Stimulated activated CD4-positive, alpha-beta T cell treated with anti-CD3 and anti-CD28 coated beads, Interleukin-1b, Interleukin-23, amount 100 ng/mL, for 48 hours (primary cell): ENCODE data around the gene PRSS38.

Experiments
- DNase-seq: peaks from one replicate; pipeline ENCODE4 v3.0.0-alpha.2; 2020

PRSS38 gene

DNA sequence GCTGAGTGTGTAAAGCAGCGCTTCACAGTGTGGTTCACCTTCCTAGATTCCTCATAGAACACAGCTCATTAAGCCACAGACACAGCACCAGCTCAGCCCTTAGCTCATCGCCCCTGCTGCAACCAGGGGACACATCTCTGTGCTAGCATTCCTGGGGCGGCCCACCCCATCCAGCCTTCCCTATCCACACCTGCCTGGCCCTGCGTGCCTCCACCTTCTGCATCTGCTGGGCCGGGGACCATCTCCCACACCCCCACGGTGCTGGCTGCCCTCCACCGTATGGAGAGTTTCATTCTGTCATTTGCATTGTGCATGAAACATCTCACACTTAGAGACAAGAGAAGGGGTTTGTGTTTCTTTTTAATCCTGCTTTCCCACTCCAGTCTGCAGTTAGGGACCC lies 35.8 kb upstream of the PRSS38 start:
- DNase-seq = no peak

DNA sequence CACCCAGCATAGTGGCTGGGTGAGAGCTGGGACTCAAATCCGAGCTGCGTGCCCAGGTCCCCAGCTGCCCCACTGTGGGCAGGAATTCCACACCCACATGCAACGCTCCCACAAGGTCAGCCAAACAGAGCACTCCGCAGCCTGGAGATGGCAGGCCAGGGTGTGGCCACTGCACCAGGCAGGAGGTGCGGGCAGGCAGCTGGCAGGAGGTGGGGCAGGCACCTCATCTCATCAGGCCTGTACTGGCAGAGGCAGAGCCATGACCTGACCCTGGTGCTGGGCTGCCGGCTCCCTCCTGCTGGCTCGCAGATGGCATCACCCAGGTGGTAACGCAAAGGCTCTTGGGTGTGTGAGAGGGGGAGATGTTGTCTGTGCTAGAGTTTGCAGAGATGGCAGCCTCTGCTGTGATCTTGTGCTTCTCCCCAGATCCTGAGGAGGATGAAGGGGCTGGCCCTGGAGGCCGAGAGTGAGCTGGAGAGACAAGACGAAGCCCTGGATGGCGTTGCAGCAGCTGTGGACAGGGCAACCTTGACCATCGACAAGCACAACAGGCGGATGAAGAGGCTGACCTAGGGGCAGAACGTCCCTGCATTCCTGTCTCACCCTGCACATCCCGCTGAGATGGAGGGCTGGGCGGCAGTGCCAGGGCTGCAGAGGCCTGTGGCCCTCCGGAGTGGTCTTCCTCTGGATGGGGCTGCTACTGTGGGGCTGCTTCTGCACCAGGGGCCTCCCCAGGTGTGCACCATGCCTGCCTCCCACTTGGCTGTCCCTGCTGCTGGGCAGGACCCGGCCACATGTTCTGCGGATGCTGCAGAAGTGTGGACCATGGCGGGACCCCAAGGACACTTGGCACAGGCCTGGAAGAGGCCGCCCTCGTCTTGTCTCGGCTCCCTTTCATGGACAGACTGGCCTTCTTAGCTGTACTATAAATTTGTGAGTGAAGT lies 35.1 kb upstream of the PRSS38 start:
- DNase-seq = no peak

DNA sequence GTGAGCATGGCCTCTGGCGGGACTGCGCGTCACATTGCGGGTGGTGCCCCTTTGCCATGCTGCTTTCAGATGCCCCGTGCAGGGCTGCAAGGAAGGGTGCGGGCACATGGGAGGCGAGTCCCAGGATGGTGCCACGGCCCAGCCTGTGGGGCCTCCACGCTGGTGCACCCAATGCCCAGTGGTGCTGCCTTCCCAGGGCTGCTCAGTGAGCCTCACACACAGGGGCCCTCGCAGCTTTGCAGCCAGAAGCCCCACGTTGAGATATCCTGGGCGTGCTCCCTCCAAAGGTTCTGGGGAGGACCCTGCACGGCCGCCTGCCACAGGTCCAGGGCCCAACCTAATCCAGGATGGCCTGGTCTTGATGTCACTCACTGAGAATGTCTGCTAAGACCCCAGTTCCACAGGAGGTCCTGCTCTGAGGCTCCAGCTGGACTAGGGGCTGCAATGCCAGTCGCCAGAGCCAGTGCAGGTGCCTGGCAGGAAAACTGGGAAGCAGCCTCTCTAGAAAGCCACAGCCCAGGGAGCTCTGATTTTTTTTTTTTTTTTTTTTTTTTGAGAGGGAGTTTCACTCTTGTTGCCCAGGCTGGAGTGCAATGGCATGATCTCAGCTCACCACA lies 34.1 kb upstream of the PRSS38 start:
- no peak for DNase-seq

DNA sequence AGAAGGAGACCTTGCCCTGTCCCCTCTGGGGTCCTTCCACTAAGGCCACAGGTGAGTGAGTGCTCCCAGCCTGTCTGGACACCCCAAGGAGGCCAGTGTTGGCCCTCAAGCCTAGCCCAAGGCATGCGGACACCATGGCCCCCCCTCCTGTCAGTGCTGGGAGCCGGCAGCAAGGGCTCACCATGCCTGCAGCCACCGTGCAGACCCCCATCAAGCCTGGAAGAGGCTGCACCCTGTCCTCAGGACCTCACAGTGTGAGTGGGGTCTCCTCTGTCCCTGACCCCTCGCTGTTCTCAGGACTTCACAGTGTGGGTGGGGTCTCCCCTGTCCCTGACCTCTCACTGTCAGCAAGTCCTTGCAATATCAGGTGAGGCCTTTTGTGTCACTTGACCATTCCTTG lies 33.2 kb upstream of the PRSS38 start:
- no peak for DNase-seq

DNA sequence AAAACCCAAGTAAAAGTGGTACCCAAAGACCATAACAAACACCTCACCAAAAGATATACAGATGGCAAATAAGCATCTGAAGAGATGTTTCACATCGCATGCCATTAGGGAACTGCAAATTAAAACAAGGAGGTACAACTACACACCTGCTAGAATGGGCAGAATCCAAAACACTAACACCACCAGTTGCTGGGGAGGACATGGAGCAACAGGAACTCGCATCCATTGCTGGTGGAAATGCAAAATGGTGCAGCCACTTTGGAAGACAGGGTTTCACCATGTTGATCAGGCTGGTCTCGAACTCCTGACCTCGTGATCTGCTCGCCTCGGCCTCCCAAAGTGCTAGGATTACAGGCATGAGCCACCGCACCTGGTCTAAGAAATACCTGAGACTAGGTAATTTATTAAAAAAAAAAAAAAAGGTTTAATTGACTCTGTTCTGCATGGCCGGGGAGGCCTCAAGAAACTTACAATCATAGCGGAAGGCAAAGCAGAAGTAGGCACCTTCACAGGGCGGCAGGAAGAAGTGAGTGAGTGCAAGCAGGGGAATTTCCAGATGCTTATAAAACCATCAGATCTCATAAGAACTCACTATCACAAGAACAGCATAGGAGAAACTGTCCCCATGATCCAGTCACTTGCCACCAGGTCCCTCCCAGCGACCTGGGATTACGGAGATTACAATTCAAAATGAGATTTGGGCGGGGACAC lies 30.2 kb upstream of the PRSS38 start:
- DNase-seq = no peak

DNA sequence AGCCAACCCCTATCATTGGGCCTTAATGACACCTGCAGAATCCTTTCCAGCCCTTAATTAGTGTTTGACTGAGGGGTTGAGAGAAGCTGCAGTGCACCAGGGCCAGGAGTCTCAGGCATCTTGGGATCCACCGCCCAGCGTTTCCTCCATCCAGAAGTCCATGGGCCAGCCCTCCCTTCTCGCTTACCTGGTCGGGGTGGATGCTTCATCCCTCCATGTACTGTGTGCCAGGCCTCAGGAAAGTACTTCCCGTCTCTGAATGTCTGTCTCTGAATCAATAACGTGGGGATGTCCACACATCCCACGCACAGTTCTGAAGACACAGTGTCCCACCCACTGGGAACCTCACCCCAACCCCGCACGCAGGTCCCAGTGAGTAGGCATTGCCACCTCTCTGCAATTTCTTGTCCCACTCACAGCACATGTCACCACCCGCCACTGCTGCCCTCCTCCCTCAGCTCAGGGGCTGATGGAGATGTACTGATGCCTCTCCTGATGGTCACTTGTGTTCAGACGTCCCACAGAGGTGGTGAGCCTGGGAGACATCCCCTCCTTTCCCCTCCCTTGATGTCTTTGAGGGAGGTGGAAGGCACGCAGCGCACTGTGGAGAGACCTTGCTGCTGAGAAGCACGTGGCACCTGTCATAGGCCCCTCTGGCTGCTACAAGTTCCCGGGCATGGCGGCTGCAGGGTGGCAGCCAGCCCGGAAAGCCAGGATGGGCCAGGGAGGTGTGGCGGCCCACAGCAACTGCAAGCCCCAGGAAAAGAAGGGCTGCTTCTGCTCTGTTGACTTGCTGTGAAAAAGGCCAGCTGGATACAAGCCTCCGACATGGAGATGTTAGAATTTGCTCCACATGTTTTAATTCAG lies 29.4 kb upstream of the PRSS38 start:
- DNase-seq = no peak

DNA sequence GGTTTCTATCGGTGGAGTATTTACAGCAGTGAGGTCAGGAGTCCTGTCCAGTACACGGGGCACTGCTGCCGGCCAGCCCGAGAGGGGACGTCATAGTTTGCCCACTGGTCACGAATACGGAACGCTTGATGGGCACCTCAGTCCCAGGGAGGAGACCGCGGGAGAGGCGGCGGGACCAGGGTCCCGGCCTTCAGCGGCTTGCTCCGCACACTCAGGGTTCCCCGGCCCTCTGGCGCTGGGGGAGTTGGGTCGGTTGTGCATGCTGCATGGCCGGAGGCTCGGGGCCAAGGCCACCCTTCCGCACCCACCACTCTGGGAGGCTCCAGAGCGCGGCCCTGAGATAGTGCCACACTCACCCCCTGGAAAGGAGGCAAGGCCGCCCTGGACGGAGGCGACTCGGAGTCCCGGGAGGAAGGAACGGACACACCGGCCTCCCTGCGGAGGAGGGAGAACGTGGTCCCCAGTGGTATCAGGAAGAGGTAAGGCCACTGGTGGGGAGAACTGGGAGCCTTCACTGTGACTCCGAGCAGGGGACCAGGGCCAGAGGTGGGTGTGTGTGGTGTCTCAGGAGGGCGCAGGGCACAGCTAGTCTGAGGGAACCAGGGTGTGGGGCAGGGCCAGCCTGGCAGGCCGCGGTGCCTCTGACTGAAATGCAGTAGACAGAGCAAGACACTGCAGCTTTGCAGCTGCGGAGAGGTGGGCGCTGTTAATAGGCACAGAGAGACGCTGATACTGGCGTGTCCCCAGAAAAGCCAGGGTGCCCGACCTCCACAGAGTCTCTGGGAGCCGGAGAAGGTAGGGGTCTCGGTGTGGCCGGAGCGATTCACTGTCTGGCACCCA lies 28.6 kb upstream of the PRSS38 start:
- DNase-seq = no peak

DNA sequence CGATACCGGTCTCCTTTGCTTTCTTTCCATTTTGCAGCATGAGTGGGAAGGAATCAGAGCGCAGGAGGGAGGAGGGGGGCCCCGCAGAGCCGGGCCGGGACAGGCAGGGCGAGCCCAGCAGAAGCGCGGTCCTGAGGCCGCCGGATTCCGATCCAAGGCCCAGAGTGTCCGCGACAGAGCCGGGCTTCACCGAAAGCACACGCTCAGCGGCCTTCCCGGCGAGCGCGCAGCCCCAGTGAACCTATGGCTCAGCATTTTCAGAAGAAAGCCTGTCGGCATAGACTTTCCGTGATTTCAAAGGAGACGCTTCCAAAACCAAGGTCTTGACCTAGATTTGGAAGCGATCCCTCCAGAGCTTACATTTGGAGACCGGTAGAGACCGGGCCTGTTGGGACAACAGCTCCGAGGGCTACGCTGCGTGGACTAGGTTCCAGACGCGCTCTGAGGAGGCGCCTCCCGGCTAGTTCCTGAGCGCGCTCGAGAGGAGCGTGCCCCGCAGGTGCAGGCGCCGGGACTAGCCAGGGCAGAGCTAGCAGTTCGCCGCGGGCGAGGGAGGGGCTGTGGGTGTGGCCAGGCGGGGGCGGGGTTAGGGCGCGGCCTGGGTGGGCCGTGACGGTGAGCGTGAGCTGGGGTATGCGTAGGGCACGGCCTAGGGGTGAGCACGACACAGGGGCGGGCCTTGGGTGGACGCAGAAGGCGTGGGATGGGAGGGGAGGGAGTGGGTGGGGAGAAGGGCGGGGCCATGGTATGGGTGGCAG lies 27.8 kb upstream of the PRSS38 start:
- DNase-seq = peak; percentile 91

DNA sequence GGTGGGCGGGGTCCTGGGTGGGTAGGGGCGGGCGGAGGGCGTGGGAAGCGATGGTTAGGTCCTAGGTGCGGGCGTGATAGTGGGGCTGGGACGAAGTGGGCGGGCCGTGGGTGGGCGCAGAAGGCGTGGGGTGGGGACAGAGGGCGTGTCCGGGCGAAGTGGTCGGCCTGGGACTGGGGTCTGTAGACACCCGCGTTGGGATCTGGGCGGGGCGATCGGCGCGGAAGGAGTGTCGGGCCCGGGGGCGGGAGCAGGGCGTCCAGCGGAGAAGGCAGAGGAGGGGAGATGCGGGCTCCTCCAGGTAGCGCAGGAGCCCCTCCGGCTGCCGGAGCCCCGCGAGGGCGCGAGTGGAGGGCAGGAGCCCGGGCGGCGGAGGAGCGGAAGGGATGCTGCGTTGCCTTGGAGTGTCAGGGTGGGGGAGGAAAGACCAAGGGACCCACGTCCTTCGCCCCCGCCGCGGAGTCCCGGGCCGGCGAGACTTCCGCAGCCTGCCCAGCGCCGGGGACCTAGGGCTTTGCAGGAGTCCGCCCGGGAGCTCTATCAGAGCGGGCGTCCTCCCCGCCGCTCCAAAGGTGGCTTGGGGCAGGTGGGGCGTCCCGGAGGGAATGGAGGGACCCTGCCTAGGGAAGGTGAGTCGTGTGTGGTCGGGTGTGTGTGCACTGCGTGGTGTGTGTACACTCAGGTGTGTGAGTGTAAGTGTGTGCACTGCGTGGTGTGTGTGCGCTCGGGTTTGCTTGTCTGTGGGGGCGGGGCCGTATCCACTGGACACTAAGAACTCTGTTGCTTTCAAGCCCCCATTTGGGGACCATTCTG lies 27.0 kb upstream of the PRSS38 start:
- DNase-seq = peak; percentile 64

DNA sequence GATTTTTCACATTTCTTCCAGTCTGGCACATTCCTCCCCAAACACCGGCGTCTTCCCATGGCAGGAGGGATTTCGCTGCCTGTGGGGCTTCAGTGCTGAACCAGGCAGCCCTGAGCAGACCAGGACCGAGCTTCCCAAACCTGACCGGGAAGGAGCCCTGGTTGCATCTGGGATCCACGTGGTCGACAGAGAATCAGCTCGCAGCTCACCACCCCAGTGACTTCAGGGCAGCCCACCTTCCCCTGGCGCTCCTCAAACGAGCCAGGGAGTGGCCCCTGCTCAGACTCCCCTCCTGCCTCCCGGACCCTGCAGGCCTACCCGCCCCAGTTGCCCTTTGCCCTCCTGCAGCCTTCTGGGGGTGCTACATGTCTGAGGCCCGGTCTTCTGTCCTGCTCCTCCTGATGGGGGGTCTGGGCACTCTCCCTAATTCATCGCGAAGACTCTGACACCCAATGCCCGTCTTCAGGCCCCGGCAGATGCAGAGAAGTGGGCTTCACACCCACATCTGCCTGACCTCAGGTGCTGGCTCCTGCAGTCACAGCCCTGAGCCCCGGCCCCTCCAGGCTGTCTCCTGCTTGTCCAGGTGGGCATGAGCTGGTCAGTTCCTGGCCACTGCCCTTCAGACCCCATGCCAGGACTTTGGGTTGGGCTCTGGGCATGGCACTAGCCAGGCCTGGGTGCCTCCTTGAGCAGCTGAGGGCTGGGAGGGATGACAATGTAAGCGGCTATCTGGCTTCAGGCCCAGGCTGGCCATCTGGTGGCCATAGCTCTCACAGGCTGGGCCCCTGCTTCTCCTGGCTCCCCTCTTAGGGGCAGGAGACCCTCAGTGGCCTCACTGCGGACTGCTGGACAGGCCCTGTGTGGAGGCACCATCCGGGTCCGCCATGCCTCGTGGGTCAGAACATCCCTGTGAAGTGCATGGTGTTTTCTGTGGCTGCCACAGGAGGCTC lies 26.1 kb upstream of the PRSS38 start:
- no peak for DNase-seq

DNA sequence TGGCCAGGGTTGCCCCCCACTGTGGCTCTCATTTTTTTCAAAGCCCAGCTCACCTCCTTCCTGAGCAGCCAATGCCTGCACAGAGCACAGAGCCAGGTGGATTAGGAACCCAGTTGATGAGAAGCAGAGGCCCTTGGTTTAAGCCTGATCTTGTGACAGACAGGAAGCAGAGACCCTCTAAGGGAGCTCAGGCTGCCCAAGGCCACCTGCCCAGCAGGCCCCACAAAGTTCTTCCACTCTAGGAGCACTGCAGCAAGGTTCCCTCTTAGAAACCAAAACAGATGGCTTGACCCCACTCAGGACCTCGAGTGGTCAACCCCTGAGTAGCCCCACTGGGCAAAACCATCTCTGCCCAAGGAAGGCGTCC lies 25.5 kb upstream of the PRSS38 start:
- DNase-seq = no peak

DNA sequence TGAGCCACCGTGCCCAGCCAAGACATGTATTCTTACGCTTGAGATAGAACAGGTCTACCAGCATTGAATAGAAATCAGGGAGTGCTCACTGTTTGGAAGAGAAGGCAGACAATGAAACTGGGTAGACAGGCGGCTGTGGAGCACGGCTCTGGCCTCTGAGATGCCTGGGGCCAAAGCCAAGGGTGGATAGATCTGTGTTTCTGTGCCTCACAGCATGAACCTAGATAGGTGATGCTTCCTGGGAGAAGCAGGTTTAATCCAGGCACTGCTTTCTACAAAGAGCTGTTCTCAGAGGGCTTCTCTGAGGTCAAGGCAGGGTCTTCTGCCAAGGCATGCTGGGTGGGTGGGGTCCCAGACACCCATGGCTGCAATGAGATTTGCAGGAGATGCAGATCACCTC lies 24.6 kb upstream of the PRSS38 start:
- no peak for DNase-seq

DNA sequence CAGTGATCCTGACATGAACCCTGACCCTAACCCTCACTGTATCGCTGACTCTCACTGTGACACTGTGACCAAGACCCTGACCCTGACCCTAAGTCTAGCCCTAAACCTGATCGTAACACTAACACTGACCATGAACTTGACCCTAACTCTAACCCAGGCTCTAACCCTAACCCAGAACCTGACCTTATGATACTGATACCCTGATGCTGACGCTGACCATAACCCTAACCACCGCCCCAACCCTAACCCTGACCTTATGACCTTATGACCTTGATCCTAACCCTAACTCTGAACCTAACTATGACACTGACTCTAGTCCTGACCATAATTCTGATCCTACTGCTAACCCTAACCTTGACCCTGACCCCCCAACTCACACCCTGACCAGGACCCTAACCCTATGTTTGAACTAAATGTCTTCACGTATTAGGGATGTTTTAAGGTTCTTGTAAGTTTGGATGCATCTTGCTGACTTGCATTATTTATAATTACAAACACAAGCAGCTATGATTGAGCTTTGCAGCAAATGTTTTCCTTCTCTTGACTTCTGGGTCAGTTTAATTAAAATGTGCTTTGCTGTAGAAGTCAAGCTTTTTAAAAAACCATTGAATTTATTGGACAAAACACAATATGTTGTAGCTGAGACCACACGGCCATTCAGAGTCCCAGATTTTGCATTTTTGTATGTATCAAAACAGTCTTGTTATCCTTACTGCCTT lies 23.9 kb upstream of the PRSS38 start:
- no peak for DNase-seq

DNA sequence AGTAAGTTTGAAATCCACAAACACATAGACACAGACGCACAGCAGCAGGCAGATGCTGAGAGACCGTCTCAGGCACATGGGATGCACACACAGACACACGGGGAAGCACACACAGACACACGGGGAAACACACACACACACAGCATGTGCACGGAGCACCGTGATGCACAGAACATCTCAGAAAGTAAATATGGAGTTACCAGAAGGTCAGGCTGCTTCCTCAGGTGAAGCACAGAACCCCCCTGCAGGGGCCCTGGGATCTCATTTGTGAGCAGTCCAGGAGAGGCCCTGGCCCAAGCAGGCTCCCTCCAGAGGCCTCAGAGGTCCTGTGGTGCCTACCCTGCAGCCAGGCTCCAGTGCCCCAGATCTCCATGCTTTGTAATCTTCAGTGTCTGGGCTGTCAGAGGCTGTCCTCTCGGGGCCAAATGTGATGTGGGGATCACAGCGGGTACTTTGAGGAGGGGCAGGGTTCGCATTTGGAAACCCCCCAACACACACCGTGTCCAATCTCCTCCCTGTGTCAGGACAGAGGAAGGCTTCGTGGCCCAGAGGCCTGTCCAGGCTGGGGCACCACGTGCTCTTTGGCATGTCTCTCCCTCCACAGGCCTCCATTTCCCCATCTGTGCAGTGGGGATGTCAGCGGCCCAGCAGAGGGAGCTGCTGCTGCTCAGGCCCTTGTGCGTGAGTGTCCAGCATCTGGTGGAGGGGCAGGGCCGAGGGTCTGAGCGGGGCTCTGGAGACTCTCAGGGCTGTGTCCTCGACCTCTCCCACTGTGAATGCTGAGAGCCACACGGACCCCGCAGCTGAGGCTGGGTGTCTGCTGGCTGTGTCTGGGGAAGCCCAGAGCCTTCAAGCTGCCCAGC lies 23.0 kb upstream of the PRSS38 start:
- no peak for DNase-seq

DNA sequence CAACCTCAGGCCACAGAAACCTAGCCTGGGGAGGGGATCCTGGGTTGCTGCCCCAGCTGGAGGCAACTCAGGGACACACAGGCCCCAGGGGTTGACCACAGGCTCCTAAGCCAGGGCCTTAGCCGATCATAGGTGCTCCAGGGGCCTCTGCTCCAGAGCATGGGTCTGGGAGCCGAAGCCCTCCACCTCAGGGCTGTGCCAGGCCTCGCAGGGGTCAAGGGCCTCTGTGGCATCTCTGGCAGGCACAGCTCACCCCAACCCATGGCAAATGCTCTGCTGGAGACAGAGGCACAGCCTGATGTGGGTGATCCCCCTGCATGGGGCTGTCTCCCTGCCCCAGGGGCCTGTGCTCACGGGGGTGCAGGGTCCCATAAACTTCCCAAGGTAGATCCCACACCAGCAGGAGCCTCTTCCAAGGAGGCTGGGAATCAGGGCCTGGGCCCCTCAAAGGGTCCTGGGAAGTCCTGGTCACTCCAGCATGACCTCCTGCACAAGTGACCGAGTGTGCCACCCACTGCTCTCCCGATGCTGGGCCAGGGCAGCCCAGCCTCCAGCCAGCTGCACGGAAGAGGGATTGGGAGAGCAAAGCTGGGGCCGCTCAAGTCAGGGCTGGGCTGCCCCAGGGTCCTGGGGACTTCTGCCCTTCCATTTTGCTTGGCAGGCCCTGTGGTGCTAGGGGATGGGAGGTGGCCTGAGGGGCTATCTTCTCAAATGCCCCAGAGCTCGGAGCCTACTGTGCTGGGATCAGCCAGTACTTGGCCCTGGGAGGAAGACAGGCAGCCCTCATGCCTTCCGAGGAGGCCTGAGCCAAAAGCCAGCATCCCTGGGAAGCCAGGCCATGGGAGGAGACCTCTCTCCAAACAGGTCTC lies 22.2 kb upstream of the PRSS38 start:
- no peak for DNase-seq
